Measurements from ENCODE around the gene FOXRED2.
"Not testable (repeated sequence)": the region's sequence is repeated elsewhere in the genome, so short reads cannot be mapped to it uniquely, and the experiment has no call there.

GRCh38 chr22:36533320-36533719, 26.5 kb upstream of the FOXRED2 start:
- not testable (repeated sequence) for TF ChIP-seq CTCF, POLR2A (IDR thresholded peaks at IDR 0.05)

Data from Peyer's patch (tissue), 4 donors.